Measurements from ENCODE around the gene LLGL2. TPM values are rescaled to one million over a fixed set of nuclear protein-coding genes. Genes with fewer than 3 reads are reported as not detected.

Gene LLGL2
- total RNA-seq, 1 donor from 2014 or later: 14.8 TPM

- Mint-ChIP-seq H3K9me3 (ENCODE audit: unreplicated experiment) (no peaks in the 10 kb centered on the region), H3K4me3 (ENCODE audit: unreplicated experiment) (peak overlapping the region; percentile 76), H3K4me1 (ENCODE audit: low read depth, unreplicated experiment) (peaks cover 4% of the 10 kb centered on the region), H3K27ac (ENCODE audit: unreplicated experiment) (no peak overlapping the region), H3K27me3 (ENCODE audit: low read depth, unreplicated experiment) (peaks cover 7% of the 10 kb centered on the region), H3K36me3 (ENCODE audit: low read depth, unreplicated experiment) (peaks cover 3% of the 10 kb centered on the region)
- H3K9ac ChIP-seq (ENCODE audit: low read length): no peak overlapping the region
- H3K4me1 ChIP-seq (ENCODE audit: insufficient read depth, low read length): peaks cover 7% of the 10 kb centered on the region
- TF ChIP-seq EZH2 (IDR thresholded peaks at IDR 0.05; ENCODE audit: insufficient read depth, low read length) (no peak), CTCF (IDR thresholded peaks at IDR 0.05; ENCODE audit: insufficient read depth, low read depth, low read length) (no peak)
- H3K36me3 ChIP-seq (ENCODE audit: insufficient read depth, low read length): no peaks in the 10 kb centered on the region
- FAIRE-seq (no peak), DNase-seq (ENCODE audit: low read depth) (no peak)
- H3K4me3 ChIP-seq (ENCODE audit: insufficient read depth, low read depth, low read length): no peak overlapping the region
- H2AFZ ChIP-seq (ENCODE audit: low read depth, low read length): no peak overlapping the region
- H4K20me1 ChIP-seq (ENCODE audit: insufficient read depth, low read length): peaks cover 13% of the 10 kb centered on the region
- peak overlapping the region; percentile 87 for H3K4me2 ChIP-seq (ENCODE audit: low read length)
- no peaks in the 10 kb centered on the region for H3K79me2 ChIP-seq (ENCODE audit: insufficient read depth, low read length)
- H3K9me3 ChIP-seq (ENCODE audit: insufficient read depth, low read depth, low read length): no peaks in the 10 kb centered on the region
- H3K27me3 ChIP-seq (ENCODE audit: insufficient read depth, low read length): peaks cover 14% of the 10 kb centered on the region
- no peak overlapping the region for H3K27ac ChIP-seq (ENCODE audit: low read depth, low read length)
Measured at GRCh38 chr17:75526555-75527270, 1.2 kb downstream of the LLGL2 start.

- FAIRE-seq (no peak), DNase-seq (ENCODE audit: low read depth) (no peak)
- Mint-ChIP-seq H3K27me3 (ENCODE audit: low read depth, unreplicated experiment) (peaks cover 10% of the 10 kb centered on the region), H3K4me1 (ENCODE audit: low read depth, unreplicated experiment) (peaks cover 1% of the 10 kb centered on the region), H3K27ac (ENCODE audit: unreplicated experiment) (no peak overlapping the region), H3K36me3 (ENCODE audit: low read depth, unreplicated experiment) (peaks cover 1% of the 10 kb centered on the region), H3K4me3 (ENCODE audit: unreplicated experiment) (no peak overlapping the region), H3K9me3 (ENCODE audit: unreplicated experiment) (no peaks in the 10 kb centered on the region)
- no peaks in the 10 kb centered on the region for H3K9me3 ChIP-seq (ENCODE audit: insufficient read depth, low read depth, low read length)
- H3K27ac ChIP-seq (ENCODE audit: low read depth, low read length): no peak overlapping the region
- H3K9ac ChIP-seq (ENCODE audit: low read length): no peak overlapping the region
- no peaks in the 10 kb centered on the region for H3K36me3 ChIP-seq (ENCODE audit: insufficient read depth, low read length)
- H3K4me3 ChIP-seq (ENCODE audit: insufficient read depth, low read depth, low read length): no peak overlapping the region
- no peaks in the 10 kb centered on the region for H3K79me2 ChIP-seq (ENCODE audit: insufficient read depth, low read length)
- no peak overlapping the region for H3K4me2 ChIP-seq (ENCODE audit: low read length)
- H3K27me3 ChIP-seq (ENCODE audit: insufficient read depth, low read length): peaks cover 11% of the 10 kb centered on the region
- H2AFZ ChIP-seq (ENCODE audit: low read depth, low read length): no peak overlapping the region
- no peaks in the 10 kb centered on the region for H4K20me1 ChIP-seq (ENCODE audit: insufficient read depth, low read length)
- no peaks in the 10 kb centered on the region for H3K4me1 ChIP-seq (ENCODE audit: insufficient read depth, low read length)
- TF ChIP-seq EZH2 (IDR thresholded peaks at IDR 0.05; ENCODE audit: insufficient read depth, low read length) (no peak), CTCF (IDR thresholded peaks at IDR 0.05; ENCODE audit: insufficient read depth, low read depth, low read length) (no peak)
Measured at GRCh38 chr17:75530837-75531720, 5.6 kb downstream of the LLGL2 start.

Measured in astrocyte (in vitro differentiated cells and primary cell).